Measurements from ENCODE around the gene ESPN. TPM values are rescaled to one million over a fixed set of nuclear protein-coding genes. Genes with fewer than 3 reads are reported as not detected.

ESPN gene
- polyA plus RNA-seq, 1 experiment, result not detected

- no peak for DNase-seq (ENCODE audit: low read depth, low spot score)
- Histone ChIP-seq H3K27ac (ENCODE audit: low read depth, low read length) (no peak overlapping the region), H3K27me3 (ENCODE audit: control insufficient read depth, insufficient read depth, low read length) (no peaks in the 10 kb centered on the region), H3K4me3 (ENCODE audit: low read depth, low read length) (no peak overlapping the region), H3K9me3 (ENCODE audit: control insufficient read depth, insufficient read depth, low read length) (no peaks in the 10 kb centered on the region; the same call in 1 of the 2 replicates)
- ChIA-PET POLR2A (no interaction called here), CTCF (interaction anchor here (0.8 to 1.5 kb wide), 3 partner anchors 8 to 174 kb away, joined by 3 to 7 read pairs (median 3); no protein-coding TSS in a partner anchor)
- TF ChIP-seq, protein P1, sequence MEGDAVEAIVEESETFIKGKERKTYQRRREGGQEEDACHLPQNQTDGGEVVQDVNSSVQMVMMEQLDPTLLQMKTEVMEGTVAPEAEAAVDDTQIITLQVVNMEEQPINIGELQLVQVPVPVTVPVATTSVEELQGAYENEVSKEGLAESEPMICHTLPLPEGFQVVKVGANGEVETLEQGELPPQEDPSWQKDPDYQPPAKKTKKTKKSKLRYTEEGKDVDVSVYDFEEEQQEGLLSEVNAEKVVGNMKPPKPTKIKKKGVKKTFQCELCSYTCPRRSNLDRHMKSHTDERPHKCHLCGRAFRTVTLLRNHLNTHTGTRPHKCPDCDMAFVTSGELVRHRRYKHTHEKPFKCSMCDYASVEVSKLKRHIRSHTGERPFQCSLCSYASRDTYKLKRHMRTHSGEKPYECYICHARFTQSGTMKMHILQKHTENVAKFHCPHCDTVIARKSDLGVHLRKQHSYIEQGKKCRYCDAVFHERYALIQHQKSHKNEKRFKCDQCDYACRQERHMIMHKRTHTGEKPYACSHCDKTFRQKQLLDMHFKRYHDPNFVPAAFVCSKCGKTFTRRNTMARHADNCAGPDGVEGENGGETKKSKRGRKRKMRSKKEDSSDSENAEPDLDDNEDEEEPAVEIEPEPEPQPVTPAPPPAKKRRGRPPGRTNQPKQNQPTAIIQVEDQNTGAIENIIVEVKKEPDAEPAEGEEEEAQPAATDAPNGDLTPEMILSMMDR (IDR thresholded peaks at IDR 0.05; ENCODE audit: low read depth, low read length), result no peak
These were observed 48.6 kb downstream of the ESPN start for GRCh38 chr1:6473156-6473555.

GRCh38 chr1:6473974-6474814, 49.6 kb downstream of the ESPN start:
- Histone ChIP-seq H3K9me3 (ENCODE audit: control insufficient read depth, insufficient read depth, low read length) (no peaks in the 10 kb centered on the region; the same call in 1 of the 2 replicates), H3K27ac (ENCODE audit: low read depth, low read length) (no peak overlapping the region), H3K4me3 (ENCODE audit: low read depth, low read length) (no peak overlapping the region), H3K27me3 (ENCODE audit: control insufficient read depth, insufficient read depth, low read length) (no peaks in the 10 kb centered on the region)
- DNase-seq (ENCODE audit: low read depth, low spot score), result no peak
- CTCF ChIA-PET, result interaction anchor here (0.6 to 1.3 kb wide), 4 partner anchors 12 to 270 kb away, joined by 3 to 4 read pairs (median 3); no protein-coding TSS in a partner anchor
- TF ChIP-seq, protein P1 (IDR thresholded peaks at IDR 0.05; ENCODE audit: low read depth, low read length), result no peak
- POLR2A ChIA-PET, result no interaction called here

DNA sequence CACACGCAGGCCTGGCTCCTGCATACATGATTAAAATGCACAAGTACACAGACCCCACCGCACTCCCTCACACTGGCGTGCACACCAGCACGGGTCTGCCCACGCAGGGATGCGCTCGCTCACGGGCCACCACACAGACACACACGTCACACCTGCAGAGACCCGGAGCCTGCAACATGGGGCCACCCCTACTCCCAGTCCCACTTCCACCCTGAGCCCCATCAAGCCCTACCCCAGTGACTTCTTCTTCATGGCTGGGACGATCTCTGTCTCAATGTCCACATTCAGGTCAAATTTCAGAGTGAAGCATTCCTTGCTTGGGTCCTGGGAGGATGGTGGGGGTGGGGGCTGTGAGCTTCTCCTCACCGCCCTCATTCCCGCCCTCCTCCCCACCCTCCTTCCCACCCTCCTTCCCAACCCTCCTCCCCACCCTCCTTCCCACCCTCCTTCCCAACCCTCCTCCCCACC, 50.3 kb downstream of the ESPN start:
- ChIA-PET CTCF (interaction anchor here (0.6 to 1.3 kb wide), 4 partner anchors 12 to 270 kb away, joined by 3 to 4 read pairs (median 3); no protein-coding TSS in a partner anchor), POLR2A (no interaction called here)
- H3K9me3 ChIP-seq (ENCODE audit: control insufficient read depth, insufficient read depth, low read length), result no peaks in the 10 kb centered on the region; the same call in 1 of the 2 replicates
- H3K4me3 ChIP-seq (ENCODE audit: low read depth, low read length), result no peak overlapping the region
- H3K27me3 ChIP-seq (ENCODE audit: control insufficient read depth, insufficient read depth, low read length), result no peaks in the 10 kb centered on the region
- DNase-seq (ENCODE audit: low read depth, low spot score), result no peak
- H3K27ac ChIP-seq (ENCODE audit: low read depth, low read length), result no peak overlapping the region
- TF ChIP-seq, protein P1 (IDR thresholded peaks at IDR 0.05; ENCODE audit: low read depth, low read length), result no peak

GRCh38 chr1:6475381-6476133, 51.0 kb downstream of the ESPN start:
- no peaks in the 10 kb centered on the region; the same call in 1 of the 2 replicates for H3K9me3 ChIP-seq (ENCODE audit: control insufficient read depth, insufficient read depth, low read length)
- no peak overlapping the region for H3K27ac ChIP-seq (ENCODE audit: low read depth, low read length)
- no peak overlapping the region for H3K4me3 ChIP-seq (ENCODE audit: low read depth, low read length)
- ChIA-PET CTCF (interaction anchor here (0.7 to 2.3 kb wide), 6 partner anchors 8 to 271 kb away, joined by 3 to 8 read pairs (median 3); partner anchors contain the start of gene PLEKHG5), POLR2A (no interaction called here)
- no peak for DNase-seq (ENCODE audit: low read depth, low spot score)
- TF ChIP-seq, protein P1 (IDR thresholded peaks at IDR 0.05; ENCODE audit: low read depth, low read length), result peak; percentile 85
- no peaks in the 10 kb centered on the region for H3K27me3 ChIP-seq (ENCODE audit: control insufficient read depth, insufficient read depth, low read length)

All from AG04450 (cell line).